MM.1S (cell line): ENCODE results near the gene PLAGL1.

ENCODE experiments used
- DNase-seq: peaks from one replicate; pipeline ENCODE4 v3.0.0-alpha.2; 2015
- H2AFZ ChIP-seq: fragments of 300-600 bp; sonication (generic); 2 replicates; pipeline ENCODE4 v1.6.0; 2016; ENCODE audit warnings: antibody characterized with exemption, low read length
- H3F3A ChIP-seq: fragments of 300-600 bp; sonication (generic); 2 replicates; pipeline ENCODE4 v1.6.1; 2016; ENCODE audit warnings: mild to moderate bottlenecking, antibody characterized with exemption, low read length, moderate library complexity, mixed read lengths; ENCODE audit not compliant: insufficient read depth
- H3K27ac ChIP-seq: fragments of 300-600 bp; sonication (generic); 2 replicates; pipeline ENCODE4 v1.5.1; 2016; ENCODE audit warnings: mild to moderate bottlenecking, low read length
- H3K27me3 ChIP-seq: fragments of 300-600 bp; sonication (generic); replicated peaks from 2 replicates; pipeline ENCODE4 v1.6.0; 2016; ENCODE audit warnings: low read length; ENCODE audit not compliant: insufficient read depth
- H3K36me3 ChIP-seq: fragments of 300-600 bp; sonication (generic); replicated peaks from 2 replicates; pipeline ENCODE4 v1.6.1; 2016; ENCODE audit warnings: mild to moderate bottlenecking, low read length, mixed read lengths; ENCODE audit not compliant: insufficient read depth
- H3K4me1 ChIP-seq: fragments of 300-600 bp; sonication (generic); 2 replicates; pipeline ENCODE4 v1.6.1; 2016; ENCODE audit warnings: low read length, mixed read lengths
- H3K4me2 ChIP-seq: fragments of 300-600 bp; sonication (generic); 2 replicates; pipeline ENCODE4 v1.6.0; 2016; ENCODE audit warnings: low read depth, low read length
- H3K4me3 ChIP-seq: fragments of 300-600 bp; sonication (generic); 2 replicates; pipeline ENCODE4 v1.5.1; 2016; ENCODE audit warnings: low read length, mixed read lengths
- H3K79me2 ChIP-seq: fragments of 300-600 bp; sonication (generic); 2 replicates; pipeline ENCODE4 v1.6.1; 2016; ENCODE audit warnings: mixed run types, low read length, mixed read lengths
- H3K9ac ChIP-seq: fragments of 300-600 bp; sonication (generic); 2 replicates; pipeline ENCODE4 v1.6.1; 2016; ENCODE audit warnings: low read length, mixed read lengths
- H3K9me2 ChIP-seq: fragments of 300-600 bp; sonication (generic); replicated peaks from 2 replicates; pipeline ENCODE4 v1.6.1; 2016; ENCODE audit warnings: mild to moderate bottlenecking, low read length, mixed read lengths; ENCODE audit not compliant: insufficient read depth
- H3K9me3 ChIP-seq: fragments of 300-600 bp; sonication (generic); replicated peaks from 2 replicates; pipeline ENCODE4 v1.6.1; 2016; ENCODE audit warnings: mild to moderate bottlenecking, low read length, mixed read lengths; ENCODE audit not compliant: insufficient read depth
- H4K20me1 ChIP-seq: fragments of 300-600 bp; sonication (generic); 2 replicates; pipeline ENCODE4 v1.6.1; 2016; ENCODE audit warnings: mild to moderate bottlenecking, low read length, moderate library complexity, mixed read lengths; ENCODE audit not compliant: insufficient read depth
- CTCF ChIP-seq: fragments of 300-600 bp; sonication (generic); IDR thresholded peaks from 2 replicates; pipeline ENCODE4 v1.5.1; 2016; ENCODE audit warnings: antibody characterized with exemption, low read length, mixed read lengths
- EZH2 ChIP-seq: fragments of 300-600 bp; sonication (generic); optimal IDR thresholded peaks from 2 replicates; pipeline ENCODE3; 2017; ENCODE audit warnings: low read depth, mild to moderate bottlenecking, antibody characterized with exemption, low read length, mixed read lengths
- EZH2phosphoT487 ChIP-seq: fragments of 300-600 bp; sonication (generic); IDR thresholded peaks from 2 replicates; pipeline ENCODE4 v1.6.1; 2018; ENCODE audit warnings: antibody characterized with exemption, low read length

Gene PLAGL1

GRCh38 chr6:143952060-143952778, 55.8 kb downstream of the PLAGL1 start:
- H2AFZ ChIP-seq = no peak overlapping the region
- H3K4me1 ChIP-seq = no peaks in the 10 kb centered on the region
- no peaks in the 10 kb centered on the region for H3K36me3 ChIP-seq
- H4K20me1 ChIP-seq = no peaks in the 10 kb centered on the region
- H3K27ac ChIP-seq = no peak overlapping the region
- no peak overlapping the region for H3K9ac ChIP-seq
- no peaks in the 10 kb centered on the region for H3K79me2 ChIP-seq
- TF ChIP-seq EZH2phosphoT487 = no peak
- no peak for TF ChIP-seq CTCF
- TF ChIP-seq EZH2 = no peak
- no peaks in the 10 kb centered on the region for H3K9me3 ChIP-seq
- no peaks in the 10 kb centered on the region for H3K27me3 ChIP-seq
- H3K4me3 ChIP-seq = no peak overlapping the region
- no peak for DNase-seq
- H3F3A ChIP-seq = no peaks in the 10 kb centered on the region
- H3K4me2 ChIP-seq = no peak overlapping the region
- H3K9me2 ChIP-seq = no peaks in the 10 kb centered on the region

GRCh38 chr6:143950875-143951274, 57.2 kb downstream of the PLAGL1 start:
- Histone ChIP-seq H3K9me2 (no peaks in the 10 kb centered on the region), H3K9ac (no peak overlapping the region), H3K4me3 (no peak overlapping the region), H3K27ac (no peak overlapping the region), H3K36me3 (no peaks in the 10 kb centered on the region), H3K27me3 (no peaks in the 10 kb centered on the region), H3K9me3 (no peaks in the 10 kb centered on the region), H3F3A (no peaks in the 10 kb centered on the region), H3K4me2 (no peak overlapping the region), H3K4me1 (no peaks in the 10 kb centered on the region), H3K79me2 (no peaks in the 10 kb centered on the region), H2AFZ (no peak overlapping the region), H4K20me1 (no peaks in the 10 kb centered on the region)
- TF ChIP-seq EZH2phosphoT487 = no peak
- no peak for TF ChIP-seq EZH2
- TF ChIP-seq CTCF = no peak
- no peak for DNase-seq

GRCh38 chr6:143949962-143950361, 58.1 kb downstream of the PLAGL1 start:
- Histone ChIP-seq H3K36me3 (no peaks in the 10 kb centered on the region), H3K9ac (no peak overlapping the region), H3K27me3 (no peaks in the 10 kb centered on the region), H3K27ac (no peak overlapping the region), H3K4me2 (no peak overlapping the region), H2AFZ (no peak overlapping the region), H3K4me1 (no peaks in the 10 kb centered on the region), H3F3A (no peaks in the 10 kb centered on the region), H3K9me3 (no peaks in the 10 kb centered on the region), H3K9me2 (no peaks in the 10 kb centered on the region), H4K20me1 (no peaks in the 10 kb centered on the region), H3K4me3 (no peak overlapping the region), H3K79me2 (no peaks in the 10 kb centered on the region)
- TF ChIP-seq EZH2 (no peak), CTCF (no peak), EZH2phosphoT487 (no peak)
- DNase-seq = no peak
